ENCODE data around the gene CRBN. TPM values are rescaled to one million over a fixed set of nuclear protein-coding genes. Genes with fewer than 3 reads are reported as not detected.

CRBN gene
- total and polyA plus RNA-seq, 2 of the 13 experiments (the other 11 are each of a cell fraction or from before 2014, with no cell fraction given) = 30.8 to 36.1 TPM

GRCh38 chr3:3165241-3165640, 14.2 kb downstream of the CRBN start (continued):
- TF ChIP-seq ETV6 (CRISPR knock-in tag; conservative IDR thresholded peaks at IDR 0.05) (no peak), ZNF121 (CRISPR knock-in tag; IDR thresholded peaks at IDR 0.05) (no peak), RFX5 (IDR thresholded peaks at IDR 0.05; ENCODE audit: low read depth, low read length) (no peak), ZNF333 (CRISPR knock-in tag; IDR thresholded peaks at IDR 0.05; ENCODE audit: borderline replicate concordance) (no peak), TIGD3 (CRISPR knock-in tag; IDR thresholded peaks at IDR 0.05; ENCODE audit: borderline replicate concordance) (no peak)

GRCh38 chr3:3160826-3161225, 18.7 kb downstream of the CRBN start:
- H3K27me3 ChIP-seq (ENCODE audit: control insufficient read depth in 1 of 2, insufficient read depth in 2 of 2, low read length in 2 of 2) = no peaks in the 10 kb centered on the region; a peak in 1 of 5 replicates
- H4K20me1 ChIP-seq (ENCODE audit: insufficient read depth, low read length) = no peaks in the 10 kb centered on the region; the same call in 1 of the 2 replicates
- H3K9me3 ChIP-seq (ENCODE audit: low read length) = peaks cover 4% of the 10 kb centered on the region; the same call in 1 of the 2 replicates
- ChIA-PET CTCF (ENCODE audit: low intra/inter-chr PET ratio, low total read pairs) (no interaction called here), POLR2A (no interaction called here)
- FAIRE-seq (no peak), DNase-seq (ENCODE audit: low spot score) (no peak), ATAC-seq (no peak)
- H3K4me1 ChIP-seq (ENCODE audit: insufficient read depth, low read length) = no peaks in the 10 kb centered on the region
- BruUV-seq (replicated peaks) = no TSS peak
- no peak overlapping the region for H3K4me3 ChIP-seq (replicated peaks in 1 of 3; ENCODE audit: insufficient read depth in 1 of 3, low read depth in 2 of 3, low read length in 3 of 3)
- no peak overlapping the region for H3K27ac ChIP-seq (ENCODE audit: extremely low read length, insufficient read depth, low read length)
- 95% methylated on average over 2 of the region's 2 CpGs for WGBS (ENCODE audit: low lambda C conversion rate)
- no peaks in the 10 kb centered on the region for H3K79me2 ChIP-seq (ENCODE audit: insufficient read depth, low read length)
- TF ChIP-seq HDAC6 (IDR thresholded peaks at IDR 0.05; ENCODE audit: low read depth, low read length) = no peak
- TF ChIP-seq ZNF788 (CRISPR knock-in tag; IDR thresholded peaks at IDR 0.05; ENCODE audit: borderline replicate concordance) = no peak
- no peak for TF ChIP-seq ZNF501 (CRISPR knock-in tag; IDR thresholded peaks at IDR 0.05)
- no peak for TF ChIP-seq SRY (CRISPR knock-in tag; IDR thresholded peaks at IDR 0.05)
- TF ChIP-seq BRF2 (CRISPR knock-in tag; IDR thresholded peaks at IDR 0.05) = no peak
- TF ChIP-seq MXD3 (CRISPR knock-in tag; IDR thresholded peaks at IDR 0.05) = no peak
- TF ChIP-seq TRAFD1 (CRISPR knock-in tag; IDR thresholded peaks at IDR 0.05; ENCODE audit: borderline replicate concordance) = no peak
- TF ChIP-seq FOXJ3 (CRISPR knock-in tag; IDR thresholded peaks at IDR 0.05; ENCODE audit: borderline replicate concordance) = no peak
- no peak for TF ChIP-seq TP53 (CRISPR knock-in tag; conservative IDR thresholded peaks at IDR 0.05)
- no peak for TF ChIP-seq ZNF670 (CRISPR knock-in tag; IDR thresholded peaks at IDR 0.05; ENCODE audit: borderline replicate concordance)
- no peak overlapping the region for H3K9ac ChIP-seq (ENCODE audit: insufficient read depth, low read depth, low read length)
- peaks cover 13 to 69% of the 10 kb centered on the region in 2 experiments for H3K36me3 ChIP-seq (replicated peaks in 1 of 2; ENCODE audit: control insufficient read depth in 1 of 2, insufficient read depth in 2 of 2, low read length in 2 of 2)
- no peak overlapping the region for H2AFZ ChIP-seq (ENCODE audit: low read length)
- no peak overlapping the region for H3K4me2 ChIP-seq (ENCODE audit: low read depth, low read length)
- in situ Hi-C loops (cut with HindIII; ENCODE audit: extremely low pct_ligation_motif_present, low pct_unique_long_range_greater_than_20kb) = no loop called here
- intact Hi-C loops (cut with micrococcal nuclease; ENCODE audit: unreplicated experiment) = no loop called here

Data from HepG2 (cell line).